Measurements from ENCODE around the gene DNAH9.

The DNAH9 gene

GRCh38 chr17:11768106-11768505 lies 169.8 kb downstream of the DNAH9 start:
- no peak for DNase-seq (ENCODE audit: low read depth in 2 of 2)

GRCh38 chr17:11768981-11769380 lies 170.7 kb downstream of the DNAH9 start:
- DNase-seq (ENCODE audit: low read depth in 2 of 2), result no peak

- DNase-seq (ENCODE audit: low read depth in 2 of 2), result no peak
Measured at GRCh38 chr17:11772031-11772430, 173.8 kb downstream of the DNAH9 start.

- DNase-seq (ENCODE audit: low read depth in 2 of 2), result no peak
Measured at GRCh38 chr17:11779892-11780291, 181.6 kb downstream of the DNAH9 start.

DNA sequence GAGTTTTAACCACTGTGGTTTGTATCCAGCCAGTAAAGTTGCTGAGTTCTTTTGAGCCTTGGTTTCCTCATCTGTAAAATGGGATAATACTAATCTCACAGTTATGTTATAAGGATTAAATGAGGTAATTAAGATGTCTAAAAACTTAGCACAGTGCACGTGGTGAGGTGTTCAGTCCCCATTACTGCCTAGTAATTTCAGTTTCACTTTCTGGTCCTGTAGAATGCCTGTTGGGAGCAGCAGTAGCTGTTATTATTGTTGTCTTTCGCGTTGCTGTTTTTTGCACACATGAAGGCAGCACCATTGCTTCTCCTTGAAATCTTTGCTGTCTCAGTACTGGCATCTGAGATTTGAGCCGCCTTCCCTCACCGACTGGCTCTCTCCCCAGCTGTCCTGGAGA lies 182.4 kb downstream of the DNAH9 start:
- DNase-seq (ENCODE audit: low read depth in 2 of 2), result no peak

- no peak for DNase-seq (ENCODE audit: low read depth in 2 of 2)
Measured at GRCh38 chr17:11786711-11787438, 188.6 kb downstream of the DNAH9 start.

DNA sequence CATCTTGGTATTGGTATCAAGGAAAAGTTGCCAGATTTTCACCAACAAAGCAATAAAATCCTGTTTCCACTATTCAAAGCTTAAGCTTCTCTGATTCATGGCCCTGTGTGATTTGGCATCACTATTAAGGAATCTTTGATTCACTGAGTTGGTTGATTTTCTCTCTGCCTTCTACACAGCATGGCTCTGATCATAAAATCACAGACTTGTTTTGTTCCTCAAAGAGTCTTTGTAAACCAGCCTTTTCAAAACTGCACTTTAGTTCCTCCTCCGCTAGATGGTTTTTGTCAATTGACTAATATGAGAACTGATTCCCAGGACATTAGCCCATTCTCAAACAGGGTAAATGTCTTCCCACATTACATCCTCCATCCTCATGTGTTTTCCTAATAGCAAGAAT lies 197.6 kb downstream of the DNAH9 start:
- DNase-seq (ENCODE audit: low read depth in 2 of 2), result no peak

GRCh38 chr17:11797803-11798202 lies 199.5 kb downstream of the DNAH9 start:
- DNase-seq (ENCODE audit: low read depth in 2 of 2), result no peak

DNA sequence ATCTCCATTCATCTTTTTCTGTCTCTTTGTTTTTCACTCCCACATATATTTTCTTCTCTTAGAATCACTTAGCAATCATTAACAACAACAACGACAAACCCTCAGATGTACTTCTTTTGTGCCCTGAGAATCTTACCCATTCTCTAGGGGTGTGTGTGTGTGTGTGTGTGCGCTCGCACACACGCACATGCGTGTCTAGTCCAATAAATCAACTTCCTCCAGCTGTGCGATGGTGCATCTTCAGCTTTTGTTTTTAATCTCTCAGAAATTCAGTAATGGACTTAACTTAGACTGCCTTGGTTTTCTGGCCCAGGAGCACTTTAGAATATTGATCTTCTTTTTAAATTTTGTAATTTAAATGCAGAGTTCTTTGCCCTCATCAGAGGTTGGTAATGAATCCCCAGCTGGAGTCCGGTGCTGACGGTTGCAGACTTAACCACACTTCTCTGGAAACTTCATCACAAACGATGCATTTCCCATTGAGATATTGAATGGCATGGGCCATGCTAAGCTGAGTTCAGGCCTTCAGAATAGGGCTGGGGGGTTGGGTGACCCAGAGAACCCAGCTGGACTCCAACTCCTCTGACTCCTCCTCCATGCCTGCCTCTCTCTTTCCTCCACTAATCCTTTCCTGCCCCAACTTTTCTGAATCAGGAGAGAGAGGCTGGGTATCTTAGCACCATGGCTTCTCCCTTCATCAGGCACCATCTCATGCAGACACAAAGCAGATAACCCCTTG lies 205.1 kb downstream of the DNAH9 start:
- no peak for DNase-seq (ENCODE audit: low read depth in 2 of 2)

DNA sequence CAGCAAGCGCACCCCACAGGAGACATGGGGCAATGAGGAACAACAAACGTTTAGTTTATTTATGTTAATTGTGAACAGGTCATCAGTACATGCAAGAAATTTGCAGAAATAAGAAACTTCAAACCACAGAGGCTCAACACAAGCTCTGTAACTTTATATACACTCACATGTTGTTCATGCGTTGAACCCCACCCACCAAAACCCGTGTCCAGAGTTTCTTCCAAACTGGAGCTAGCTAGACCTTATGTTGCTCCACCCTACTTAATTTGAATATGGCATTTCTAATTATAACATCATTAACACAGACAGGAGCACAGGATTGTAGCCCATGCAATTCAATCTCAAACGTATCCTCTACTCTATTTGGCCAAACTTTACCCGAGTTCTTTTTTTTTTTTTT lies 206.9 kb downstream of the DNAH9 start:
- no peak for DNase-seq (ENCODE audit: low read depth in 2 of 2)

DNA sequence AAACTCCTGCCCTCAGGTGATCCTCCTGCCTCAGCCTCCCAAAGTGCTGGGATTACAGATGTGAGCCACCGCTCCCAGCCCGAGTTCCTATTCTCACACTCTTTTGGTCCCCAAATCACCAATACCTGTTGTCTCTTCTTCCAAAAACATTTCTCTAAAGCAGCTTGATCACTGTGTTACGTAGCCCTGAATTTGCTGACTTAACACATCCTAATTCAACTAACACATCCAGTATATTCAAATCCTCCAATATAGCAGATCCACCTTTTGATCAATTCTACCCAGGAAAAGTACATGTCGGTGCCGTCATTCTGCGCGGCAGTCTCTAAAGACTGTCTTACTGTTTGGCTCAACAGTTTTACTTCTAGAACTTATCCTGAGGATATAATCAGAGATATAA lies 207.7 kb downstream of the DNAH9 start:
- no peak for DNase-seq (ENCODE audit: low read depth in 2 of 2)

GRCh38 chr17:11807606-11808005 lies 209.3 kb downstream of the DNAH9 start:
- no peak for DNase-seq (ENCODE audit: low read depth in 2 of 2)

DNA sequence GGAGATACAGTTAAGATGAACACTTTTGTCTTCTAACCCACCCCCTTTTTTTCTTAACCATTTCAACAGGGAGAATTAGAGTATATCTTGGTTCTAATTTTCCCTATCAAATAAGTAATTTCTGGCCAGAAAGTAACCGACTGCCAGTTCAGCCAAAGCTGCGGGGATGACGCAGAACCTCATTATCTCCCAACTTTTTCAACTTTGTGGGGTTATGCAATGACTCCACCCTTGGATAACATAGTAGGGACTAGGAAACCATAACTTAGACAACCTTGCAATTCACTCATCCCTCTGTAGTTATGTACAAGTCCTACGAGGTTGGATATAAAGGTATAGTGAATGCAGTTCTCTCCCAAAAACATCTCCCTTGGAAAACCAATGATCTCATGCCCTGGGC lies 215.0 kb downstream of the DNAH9 start:
- DNase-seq (ENCODE audit: low read depth in 2 of 2), result no peak

DNA sequence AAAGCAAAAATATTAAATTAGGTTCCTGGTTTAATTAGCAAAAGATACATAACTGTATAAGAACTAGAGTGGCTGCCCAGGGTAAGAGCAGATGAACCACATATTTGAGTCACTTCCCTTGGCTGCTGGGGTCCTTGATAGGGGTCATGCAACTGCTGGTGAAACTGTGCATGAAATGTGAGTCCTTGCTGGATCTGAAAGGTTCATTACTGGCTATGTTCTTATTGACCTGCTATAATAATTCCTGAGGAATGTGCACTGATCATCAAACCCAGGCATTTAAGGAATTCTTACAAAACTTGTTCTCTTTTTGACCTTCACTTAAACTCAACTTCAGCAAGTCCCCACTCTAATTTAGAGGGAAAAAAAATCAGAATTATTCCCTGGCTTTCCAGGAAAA lies 215.6 kb downstream of the DNAH9 start:
- no peak for DNase-seq (ENCODE audit: low read depth in 2 of 2)

DNA sequence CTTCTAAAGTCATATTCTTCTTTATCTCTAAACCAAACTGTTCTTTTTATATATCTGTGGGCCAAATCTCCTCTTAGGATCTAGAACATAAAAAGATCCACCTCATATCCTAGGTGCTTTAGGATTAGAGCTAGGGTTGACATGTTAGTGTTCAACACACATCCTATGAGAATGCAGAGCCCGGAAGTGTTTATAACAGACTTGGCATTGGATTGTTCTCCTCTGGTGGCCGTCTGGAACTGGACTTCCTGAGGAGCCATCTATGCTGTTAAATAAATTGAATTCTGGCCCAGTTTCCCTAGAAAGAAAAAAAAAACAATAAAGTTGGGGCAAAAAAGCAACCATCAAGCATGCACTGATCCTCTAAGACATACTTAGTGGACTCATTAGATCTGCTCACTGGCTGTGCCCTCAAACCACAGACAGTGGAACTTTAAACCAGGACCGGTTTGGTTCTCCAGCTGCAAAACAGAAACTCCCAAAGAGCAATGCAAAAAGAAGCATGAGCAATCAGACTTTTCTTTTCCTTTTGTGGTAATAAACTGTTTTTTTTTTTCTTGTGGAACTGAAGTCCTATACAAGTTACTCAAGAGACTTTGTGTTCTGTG lies 216.5 kb downstream of the DNAH9 start:
- DNase-seq (ENCODE audit: low read depth in 2 of 2), result no peak

DNA sequence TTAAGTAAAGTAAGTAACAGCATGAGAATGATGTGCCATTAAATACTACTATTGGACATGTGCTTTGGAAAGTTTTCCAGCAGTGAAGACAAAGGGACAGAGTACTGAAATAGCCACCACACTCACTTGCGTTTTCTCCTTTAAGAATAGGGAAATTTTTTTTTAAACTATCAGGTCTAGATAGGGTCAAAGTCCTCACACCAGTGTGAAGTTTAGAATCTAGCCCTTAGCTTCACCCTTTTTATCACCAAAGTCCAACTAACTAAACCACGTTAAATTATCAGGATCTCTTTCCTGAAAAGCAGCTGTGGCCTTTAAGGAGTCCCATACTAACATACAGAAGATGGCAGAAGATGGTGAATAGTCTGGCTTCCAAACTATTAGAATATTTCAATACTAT lies 218.1 kb downstream of the DNAH9 start:
- DNase-seq (ENCODE audit: low read depth in 2 of 2), result no peak

DNA sequence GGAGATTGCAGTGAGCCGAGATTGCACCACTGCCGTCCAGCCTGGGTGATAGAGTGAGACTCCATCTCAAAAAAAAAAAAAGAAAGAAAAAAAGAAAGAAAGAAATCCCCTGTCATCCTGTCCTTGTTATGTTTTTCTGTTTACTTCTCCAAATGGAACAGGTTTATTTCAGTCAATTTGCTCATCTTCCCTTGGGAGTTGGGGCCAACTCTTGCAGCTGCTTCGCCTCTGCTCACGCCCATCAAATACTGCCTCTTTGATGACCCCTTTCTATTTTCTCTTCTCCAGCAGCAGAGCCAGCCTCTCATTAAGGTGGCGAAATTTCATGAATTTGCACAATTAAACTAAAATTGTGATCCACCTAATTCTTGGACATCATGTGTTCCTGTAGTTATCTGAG lies 225.6 kb downstream of the DNAH9 start:
- DNase-seq (ENCODE audit: low read depth in 2 of 2), result no peak

DNA sequence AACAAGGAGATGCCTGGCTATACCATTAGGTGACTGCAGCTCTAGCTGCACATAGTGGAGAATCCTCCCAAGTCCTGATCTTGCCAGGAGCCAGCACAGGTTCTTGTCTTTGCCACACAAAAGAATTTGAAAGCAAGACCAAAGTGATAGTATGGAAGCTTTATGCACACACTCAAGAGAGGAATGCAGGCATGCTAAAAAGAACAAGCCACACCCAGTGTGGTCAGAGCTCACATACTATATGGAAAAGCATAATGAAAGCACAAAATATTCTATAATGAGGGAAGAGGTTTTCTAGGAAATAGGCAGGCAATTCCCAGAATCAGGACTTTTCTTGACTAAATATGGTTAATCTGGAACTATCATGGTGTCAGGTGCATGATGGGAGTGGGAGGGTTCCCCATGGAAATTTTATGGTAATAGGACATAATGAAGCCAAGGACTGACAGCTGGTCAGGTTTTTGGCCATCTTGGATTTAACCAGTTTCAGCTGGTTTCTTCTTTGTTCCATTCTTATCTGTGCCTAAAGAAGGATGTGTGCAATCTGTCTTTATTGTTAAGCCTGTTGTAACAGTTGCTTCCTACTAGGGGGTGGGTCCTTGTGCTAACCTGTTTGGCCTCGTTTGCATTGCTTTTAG lies 227.4 kb downstream of the DNAH9 start:
- DNase-seq (ENCODE audit: low read depth in 2 of 2), result no peak

GRCh38 chr17:11832401-11833137 lies 234.3 kb downstream of the DNAH9 start:
- no peak for DNase-seq (ENCODE audit: low read depth in 2 of 2)

GRCh38 chr17:11836508-11836907 lies 238.2 kb downstream of the DNAH9 start:
- no peak for DNase-seq (ENCODE audit: low read depth in 2 of 2)

GRCh38 chr17:11840052-11840451 lies 241.8 kb downstream of the DNAH9 start:
- no peak for DNase-seq (ENCODE audit: low read depth in 2 of 2)

DNA sequence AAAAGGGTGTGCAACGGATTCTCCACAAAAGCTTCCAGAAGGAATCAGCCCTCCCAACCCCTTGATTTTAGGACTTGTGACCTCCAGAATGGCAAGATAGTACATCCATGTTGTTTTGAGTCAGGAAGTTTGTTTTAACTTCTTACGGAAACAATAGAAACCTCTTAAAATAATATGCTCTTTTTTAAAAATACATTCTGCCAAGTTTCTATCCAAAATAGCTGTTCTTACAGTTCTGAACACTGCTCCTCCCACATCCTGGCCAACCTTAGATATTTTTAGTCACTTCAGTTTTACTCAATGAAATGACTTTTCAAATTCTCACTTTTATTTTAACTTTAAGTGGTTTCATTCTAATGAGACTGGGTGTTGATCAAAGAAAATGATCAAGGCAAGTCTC lies 242.6 kb downstream of the DNAH9 start:
- DNase-seq (ENCODE audit: low read depth in 2 of 2), result no peak
